ENCODE data around the gene APBB2.
A peak's percentile ranks its signal among the peaks of the same experiment; 100 is the strongest.

Gene APBB2

GRCh38 chr4:41197495-41197894, 16.8 kb downstream of the APBB2 start:
- TF ChIP-seq CTCF (conservative IDR thresholded peaks at IDR 0.05; ENCODE audit: low read depth, low read length): no peak
- H3K4me3 ChIP-seq (ENCODE audit: low read length): no peak overlapping the region
- DNase-seq (ENCODE audit: low read depth): no peak

GRCh38 chr4:41196633-41197332, 17.6 kb downstream of the APBB2 start:
- H3K4me3 ChIP-seq (ENCODE audit: low read length): no peak overlapping the region
- TF ChIP-seq CTCF (conservative IDR thresholded peaks at IDR 0.05; ENCODE audit: low read depth, low read length): no peak
- no peak for DNase-seq (ENCODE audit: low read depth)

GRCh38 chr4:41192136-41192535, 22.2 kb downstream of the APBB2 start:
- no peak for TF ChIP-seq CTCF (conservative IDR thresholded peaks at IDR 0.05; ENCODE audit: low read depth, low read length)
- no peak for DNase-seq (ENCODE audit: low read depth)
- no peak overlapping the region for H3K4me3 ChIP-seq (ENCODE audit: low read length)

GRCh38 chr4:41189666-41190065, 24.7 kb downstream of the APBB2 start:
- TF ChIP-seq CTCF (conservative IDR thresholded peaks at IDR 0.05; ENCODE audit: low read depth, low read length): no peak
- no peak for DNase-seq (ENCODE audit: low read depth)
- H3K4me3 ChIP-seq (ENCODE audit: low read length): no peak overlapping the region

GRCh38 chr4:41189076-41189475, 25.3 kb downstream of the APBB2 start:
- no peak overlapping the region for H3K4me3 ChIP-seq (ENCODE audit: low read length)
- no peak for TF ChIP-seq CTCF (conservative IDR thresholded peaks at IDR 0.05; ENCODE audit: low read depth, low read length)
- no peak for DNase-seq (ENCODE audit: low read depth)

- DNase-seq (ENCODE audit: low read depth): peak; percentile 67
- TF ChIP-seq CTCF (conservative IDR thresholded peaks at IDR 0.05; ENCODE audit: low read depth, low read length): no peak
- H3K4me3 ChIP-seq (ENCODE audit: low read length): no peak overlapping the region
Observed at GRCh38 chr4:41185614-41186592, 28.4 kb downstream of the APBB2 start.

All from retinal pigment epithelial cell (primary cell).